Mononuclear cell (primary cell): ENCODE data around the gene CTTNBP2. TPM values are rescaled to one million over a fixed set of nuclear protein-coding genes. Genes with fewer than 3 reads are reported as not detected.

ENCODE experiments used
- H3K27me3 ChIP-seq: 2 replicates; pipeline ENCODE4 v1.6.0; 2011; ENCODE audit warnings: low read length, control low read depth; ENCODE audit not compliant: insufficient read depth
- H3K4me1 ChIP-seq: 2 replicates; pipeline ENCODE4 v1.5.1; 2011; ENCODE audit warnings: mild to moderate bottlenecking, low read length, control low read depth; ENCODE audit not compliant: insufficient read depth
- H3K4me3 ChIP-seq: 2 replicates; pipeline ENCODE4 v1.5.1; 2011; ENCODE audit warnings: mild to moderate bottlenecking, low read length, moderate library complexity
- H3K9me3 ChIP-seq: 2 replicates; pipeline ENCODE4 v1.5.1; 2011; ENCODE audit warnings: low read depth, mild to moderate bottlenecking, control low read depth, low read length
- total RNA-seq: library from RNA; depleted of rRNA; stranded (reverse); fragments of >200 nt; gene quantifications from one replicate; pipeline ENCODE4 v1.2.3, GENCODE V29; 2012

The CTTNBP2 gene
- total RNA-seq, 1 donor, result 0.10 TPM

- Histone ChIP-seq H3K4me3 (no peak overlapping the region), H3K27me3 (peaks cover 41% of the 10 kb centered on the region), H3K9me3 (no peaks in the 10 kb centered on the region), H3K4me1 (peaks cover 9% of the 10 kb centered on the region)
These were observed 3.5 kb upstream of the CTTNBP2 start for GRCh38 chr7:117876761-117877160.

DNA sequence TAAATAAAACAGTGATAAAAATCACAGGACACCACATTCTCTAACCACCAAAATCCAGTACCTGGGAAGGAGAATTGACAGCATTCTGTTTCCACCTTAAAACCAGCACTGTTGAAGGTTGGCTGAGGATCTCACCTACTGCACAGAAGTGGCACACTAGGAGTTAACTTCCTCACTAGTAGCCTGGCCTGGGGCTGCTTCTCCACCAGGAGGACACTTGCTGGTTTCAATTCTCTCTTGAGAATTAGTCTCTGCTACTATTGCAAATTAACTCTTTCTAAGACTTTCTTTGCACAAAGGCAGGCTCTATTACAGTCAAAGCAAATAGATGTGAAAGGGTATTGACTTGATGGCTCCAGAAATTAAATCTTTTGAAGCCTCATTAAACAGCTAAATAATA lies 2.3 kb upstream of the CTTNBP2 start:
- H3K9me3 ChIP-seq, result no peaks in the 10 kb centered on the region
- peaks cover 9% of the 10 kb centered on the region for H3K4me1 ChIP-seq
- no peak overlapping the region for H3K4me3 ChIP-seq
- peaks cover 53% of the 10 kb centered on the region for H3K27me3 ChIP-seq

GRCh38 chr7:117874191-117874700 lies 1.0 kb upstream of the CTTNBP2 start:
- Histone ChIP-seq H3K4me1 (peaks cover 9% of the 10 kb centered on the region), H3K27me3 (peaks cover 62% of the 10 kb centered on the region)

DNA sequence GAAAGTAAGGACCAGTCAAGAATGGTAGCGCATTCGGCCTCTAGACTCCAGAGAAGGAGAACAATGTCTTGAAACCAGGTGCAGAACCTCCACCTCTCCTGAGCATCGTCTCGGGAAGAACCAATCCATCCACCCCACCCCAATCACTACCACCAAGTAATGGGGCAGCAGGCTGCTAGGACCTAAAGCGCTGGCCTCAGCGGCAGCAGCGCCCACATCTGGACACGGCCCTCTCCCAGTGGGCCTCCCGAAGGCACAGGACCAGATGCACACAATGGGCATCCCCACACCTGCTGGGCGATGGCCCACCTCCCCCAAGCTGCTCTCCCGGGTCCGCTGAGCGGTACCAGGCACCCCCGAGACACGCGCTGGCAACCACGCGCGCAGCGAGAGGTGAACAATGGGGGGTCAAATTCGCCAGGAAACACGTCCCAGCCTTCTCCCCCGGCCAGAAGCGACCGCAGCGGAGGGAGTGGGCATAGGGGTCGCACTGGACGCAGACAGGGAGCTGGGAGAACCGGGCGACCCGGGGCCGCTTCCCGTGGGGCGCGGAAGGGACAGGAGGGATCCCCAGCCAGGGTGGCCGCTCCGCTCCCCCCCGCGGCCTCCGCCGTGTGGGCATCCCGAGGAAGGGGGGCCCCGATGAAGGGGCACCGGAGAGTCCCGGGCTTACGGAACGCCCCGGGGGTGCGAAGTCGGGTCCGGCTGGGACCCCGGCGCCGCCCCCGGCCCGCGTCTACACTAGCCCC lies 506 bp downstream of the CTTNBP2 start:
- Histone ChIP-seq H3K27me3 (peaks cover 70% of the 10 kb centered on the region), H3K9me3 (no peaks in the 10 kb centered on the region), H3K4me1 (peaks cover 9% of the 10 kb centered on the region), H3K4me3 (no peak overlapping the region)

More at GRCh38 chr7:117874191-117874700, 1.0 kb upstream of the CTTNBP2 start:
- Histone ChIP-seq H3K9me3 (no peaks in the 10 kb centered on the region), H3K4me3 (no peak overlapping the region)

DNA sequence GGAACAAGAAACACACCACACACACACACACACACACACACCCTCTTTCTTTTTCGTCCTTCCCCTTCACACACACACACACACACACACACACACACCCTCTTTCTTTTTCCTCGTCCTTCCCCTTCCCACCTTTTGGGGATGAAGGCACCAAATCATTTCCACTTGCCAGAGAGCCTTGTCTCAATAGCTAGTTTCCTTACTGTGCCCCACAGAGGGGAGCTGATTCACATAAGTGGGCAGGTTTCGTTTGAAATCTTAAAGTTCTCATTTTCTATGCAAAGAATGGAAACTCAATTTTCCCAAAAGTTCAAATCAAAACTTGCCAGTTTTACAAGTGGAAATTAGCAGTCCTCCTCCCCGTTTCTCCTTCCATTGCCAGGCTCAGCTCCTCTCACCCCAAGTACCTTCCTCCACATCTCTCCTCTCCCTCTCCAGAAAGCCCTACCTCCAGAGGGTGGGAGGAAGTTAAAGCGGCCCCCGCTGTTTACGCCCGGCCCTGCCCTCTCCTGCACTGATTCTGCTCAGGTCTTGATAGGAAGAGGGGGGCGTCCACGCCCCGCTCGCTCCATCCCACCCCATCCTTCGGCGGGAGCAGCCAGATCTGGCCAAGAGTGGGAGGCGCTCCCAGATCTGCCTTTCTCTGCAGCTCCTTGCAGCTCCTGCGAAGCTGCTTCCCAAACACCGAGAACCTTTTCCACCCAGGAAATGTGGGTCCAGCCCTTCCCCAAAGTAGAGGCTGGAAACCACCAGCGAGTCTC lies 1.3 kb downstream of the CTTNBP2 start:
- Histone ChIP-seq H3K9me3 (no peaks in the 10 kb centered on the region), H3K4me3 (no peak overlapping the region), H3K4me1 (peaks cover 9% of the 10 kb centered on the region), H3K27me3 (peaks cover 70% of the 10 kb centered on the region)

DNA sequence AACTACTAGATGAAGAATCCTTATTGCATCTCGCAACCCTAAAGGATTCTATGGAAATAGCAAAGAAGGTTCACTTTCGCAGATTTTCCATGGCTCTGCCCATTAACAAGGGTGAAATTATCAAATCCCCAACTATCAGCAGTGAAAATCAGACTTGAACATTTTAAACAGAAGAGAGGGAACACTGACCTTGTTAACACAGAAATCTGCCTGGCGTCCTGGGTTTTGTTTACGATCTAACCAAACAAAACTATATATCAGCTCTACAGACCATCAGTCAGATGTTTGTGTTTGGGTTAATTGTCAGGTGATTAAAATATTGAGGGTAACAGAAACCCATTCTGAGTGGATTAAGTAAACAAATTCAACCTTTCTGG lies 1.9 kb downstream of the CTTNBP2 start:
- Histone ChIP-seq H3K9me3 (no peaks in the 10 kb centered on the region), H3K4me3 (no peak overlapping the region), H3K27me3 (peaks cover 68% of the 10 kb centered on the region), H3K4me1 (peaks cover 9% of the 10 kb centered on the region)

GRCh38 chr7:117870448-117871130 lies 2.7 kb downstream of the CTTNBP2 start:
- Histone ChIP-seq H3K27me3 (peaks cover 61% of the 10 kb centered on the region), H3K4me3 (no peak overlapping the region), H3K4me1 (peaks cover 9% of the 10 kb centered on the region), H3K9me3 (no peaks in the 10 kb centered on the region)

DNA sequence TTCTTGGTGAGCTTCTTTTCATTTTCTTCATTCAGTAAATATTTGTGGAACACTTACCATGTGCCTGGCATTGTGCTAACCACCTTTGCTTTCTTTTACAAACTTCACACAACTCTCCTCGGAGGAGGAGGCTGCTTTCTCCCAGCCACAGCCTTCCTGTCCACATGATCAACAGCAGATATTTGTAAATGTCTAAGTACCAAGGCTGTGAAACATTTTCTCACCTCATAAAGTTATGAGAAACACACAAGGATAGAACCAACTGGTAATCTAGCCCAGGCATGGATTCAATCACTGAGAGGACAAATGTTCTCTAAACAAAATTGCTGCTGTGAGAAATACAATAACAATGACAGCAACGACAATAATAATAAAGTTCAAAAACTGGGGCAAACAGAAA lies 3.9 kb downstream of the CTTNBP2 start:
- Histone ChIP-seq H3K27me3 (peaks cover 51% of the 10 kb centered on the region), H3K9me3 (no peaks in the 10 kb centered on the region), H3K4me3 (no peak overlapping the region), H3K4me1 (peaks cover 9% of the 10 kb centered on the region)

DNA sequence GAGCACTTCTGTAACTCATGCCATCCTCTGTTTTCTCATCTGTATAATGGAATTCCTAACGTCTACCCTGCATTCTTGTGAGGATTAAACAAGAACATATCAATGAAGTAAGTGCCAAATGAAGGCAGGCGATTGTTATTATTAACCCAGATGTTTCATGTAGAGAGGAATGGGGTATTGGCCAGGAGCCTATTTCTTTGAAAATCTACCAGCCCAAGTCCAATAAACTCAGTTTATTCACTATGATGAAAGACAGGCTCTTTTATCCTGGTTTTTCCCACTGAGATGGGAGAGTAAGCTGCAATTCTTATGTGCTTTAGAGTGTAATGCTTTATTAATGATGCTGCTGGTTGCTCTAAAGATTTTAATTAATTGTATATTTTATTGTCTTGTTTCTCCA lies 9.6 kb downstream of the CTTNBP2 start:
- Histone ChIP-seq H3K9me3 (no peaks in the 10 kb centered on the region), H3K27me3 (peaks cover 6% of the 10 kb centered on the region), H3K4me1 (no peaks in the 10 kb centered on the region), H3K4me3 (no peak overlapping the region)

GRCh38 chr7:117862378-117862777 lies 10.9 kb downstream of the CTTNBP2 start:
- Histone ChIP-seq H3K9me3 (no peaks in the 10 kb centered on the region), H3K27me3 (no peaks in the 10 kb centered on the region), H3K4me3 (no peak overlapping the region), H3K4me1 (no peaks in the 10 kb centered on the region)

GRCh38 chr7:117859246-117859812 lies 13.9 kb downstream of the CTTNBP2 start:
- no peak overlapping the region for H3K4me3 ChIP-seq
- H3K4me1 ChIP-seq, result no peaks in the 10 kb centered on the region
- no peaks in the 10 kb centered on the region for H3K9me3 ChIP-seq
- H3K27me3 ChIP-seq, result no peaks in the 10 kb centered on the region

GRCh38 chr7:117858712-117859111 lies 14.5 kb downstream of the CTTNBP2 start:
- no peaks in the 10 kb centered on the region for H3K4me1 ChIP-seq
- H3K4me3 ChIP-seq, result no peak overlapping the region
- no peaks in the 10 kb centered on the region for H3K27me3 ChIP-seq
- no peaks in the 10 kb centered on the region for H3K9me3 ChIP-seq

- no peaks in the 10 kb centered on the region for H3K4me1 ChIP-seq
- no peaks in the 10 kb centered on the region for H3K9me3 ChIP-seq
- H3K4me3 ChIP-seq, result no peak overlapping the region
- no peaks in the 10 kb centered on the region for H3K27me3 ChIP-seq
These were observed 15.5 kb downstream of the CTTNBP2 start for GRCh38 chr7:117857718-117858117.

- no peaks in the 10 kb centered on the region for H3K27me3 ChIP-seq
- no peak overlapping the region for H3K4me3 ChIP-seq
- H3K4me1 ChIP-seq, result no peaks in the 10 kb centered on the region
- H3K9me3 ChIP-seq, result no peaks in the 10 kb centered on the region
These were observed 17.0 kb downstream of the CTTNBP2 start for GRCh38 chr7:117856196-117856595.

GRCh38 chr7:117854186-117854585 lies 19.1 kb downstream of the CTTNBP2 start:
- Histone ChIP-seq H3K9me3 (no peaks in the 10 kb centered on the region), H3K4me3 (no peak overlapping the region), H3K4me1 (no peaks in the 10 kb centered on the region), H3K27me3 (no peaks in the 10 kb centered on the region)
